C1 segment of cervical spinal cord (tissue), 14 donors: Measurements from ENCODE around the gene FUT6.
A peak's percentile ranks its signal among the peaks of the same experiment; 100 is the strongest.
"Not testable (repeated sequence)": the region's sequence is repeated elsewhere in the genome, so short reads cannot be mapped to it uniquely, and the experiment has no call there.

Source experiments
- DNase-seq, 14 donors: peaks; one replicate each; lab custom pipeline; 2025; lab: John Stamatoyannopoulos, UW

The FUT6 gene

GRCh38 chr19:5839065-5840017 is at the start of gene FUT6:
TSS of gene FUT6 (minus strand) at chr19:5839702. CDS start at chr19:5832567, 7,135 bp downstream.
- DNase-seq, result no peak

GRCh38 chr19:5884065-5884811 is 44.7 kb upstream of the FUT6 start:
- not testable (repeated sequence) for DNase-seq

GRCh38 chr19:5883157-5883873 is 43.8 kb upstream of the FUT6 start:
- not testable (repeated sequence) for DNase-seq

DNA sequence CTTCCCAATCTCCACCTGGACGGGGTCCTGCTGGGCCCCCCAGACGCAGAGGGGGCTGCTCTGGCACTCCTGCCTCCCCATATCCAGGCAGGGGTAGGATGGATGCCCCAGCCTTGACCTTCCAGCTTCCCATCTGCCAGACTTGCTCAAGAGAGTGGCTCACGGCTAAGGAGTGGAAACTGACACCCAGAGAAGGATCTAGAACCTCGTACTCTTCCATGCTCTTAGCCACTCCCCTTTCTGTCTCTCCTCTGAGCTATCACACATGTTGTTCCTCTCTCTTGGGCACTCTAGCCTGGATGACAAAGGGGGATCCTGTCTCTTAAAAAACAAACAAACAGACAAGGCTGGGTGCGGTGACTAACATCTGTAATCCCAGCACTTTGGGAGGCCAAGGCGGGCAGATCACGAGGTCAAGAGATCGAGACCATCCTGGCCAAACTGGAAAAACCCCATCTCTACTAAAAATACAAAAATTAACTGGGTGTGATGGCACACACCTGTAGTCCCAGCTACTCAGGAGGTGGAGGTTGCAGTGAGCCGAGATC is 43.0 kb upstream of the FUT6 start:
- no peak for DNase-seq

GRCh38 chr19:5881543-5882299 is 42.2 kb upstream of the FUT6 start:
- no peak for DNase-seq

DNA sequence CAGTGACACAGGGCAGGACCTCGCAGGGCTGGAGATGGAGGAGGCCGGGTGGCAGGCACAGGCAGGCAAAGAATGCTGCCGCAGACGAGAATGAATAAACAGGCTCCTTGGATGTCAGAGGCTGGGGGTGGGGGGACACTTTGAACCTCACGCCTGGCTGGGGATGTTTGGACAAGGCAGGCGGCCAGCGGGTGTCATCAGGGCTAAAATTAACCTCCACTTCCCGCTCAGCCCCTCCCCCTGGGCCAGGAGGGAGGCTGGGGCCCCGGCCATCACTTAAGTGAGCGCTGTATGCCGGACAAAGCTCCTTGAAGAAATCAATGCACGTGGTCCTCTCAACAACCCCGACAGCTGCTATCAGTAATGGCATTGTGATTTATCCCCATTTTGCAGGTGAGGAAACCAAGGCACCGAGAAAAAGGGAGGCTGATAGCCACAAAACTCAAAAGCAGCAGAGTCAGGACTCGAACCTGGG is 41.1 kb upstream of the FUT6 start:
- DNase-seq, result peak in 7 of 14 donors; percentile 2 to 68 (median 10)

DNA sequence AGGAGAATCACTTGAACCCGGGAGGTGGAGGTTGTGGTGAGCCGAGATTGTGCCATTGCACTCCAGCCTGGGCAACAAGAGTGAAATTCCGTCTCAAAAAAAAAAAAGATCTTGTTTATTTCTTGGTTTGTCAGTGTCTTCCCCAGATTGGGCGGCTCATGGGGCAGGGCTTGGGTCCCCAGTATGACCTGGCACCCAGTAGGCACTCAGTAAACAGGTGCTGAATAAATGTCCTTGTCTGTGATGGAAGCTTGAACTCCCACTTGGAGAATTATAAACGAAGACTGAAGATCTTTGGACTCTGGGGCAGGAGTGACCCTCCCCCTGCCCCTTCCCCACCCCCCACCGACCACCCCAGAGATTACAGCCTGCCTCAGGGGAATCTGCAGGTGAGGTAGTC is 40.7 kb upstream of the FUT6 start:
- no peak for DNase-seq

DNA sequence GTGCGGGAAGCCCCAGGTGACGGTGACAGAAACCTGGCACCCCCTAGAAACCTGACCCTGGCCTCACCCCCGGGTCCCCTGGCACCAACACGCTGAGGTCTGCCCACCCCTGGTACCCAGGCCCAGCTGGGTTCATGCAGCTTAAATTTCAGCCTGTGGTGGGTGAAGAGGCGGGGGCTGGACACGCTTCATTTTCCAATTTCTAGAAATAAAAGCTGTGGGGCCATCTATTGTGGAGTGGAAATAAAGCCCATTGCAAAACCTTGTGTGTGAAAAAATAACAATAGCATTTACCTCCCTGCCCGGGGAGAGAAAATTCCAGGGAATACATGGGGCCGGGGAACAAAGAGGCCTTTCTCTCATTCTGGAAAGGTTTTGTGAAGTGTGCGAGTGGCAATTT is 38.4 kb upstream of the FUT6 start:
- no peak for DNase-seq

DNA sequence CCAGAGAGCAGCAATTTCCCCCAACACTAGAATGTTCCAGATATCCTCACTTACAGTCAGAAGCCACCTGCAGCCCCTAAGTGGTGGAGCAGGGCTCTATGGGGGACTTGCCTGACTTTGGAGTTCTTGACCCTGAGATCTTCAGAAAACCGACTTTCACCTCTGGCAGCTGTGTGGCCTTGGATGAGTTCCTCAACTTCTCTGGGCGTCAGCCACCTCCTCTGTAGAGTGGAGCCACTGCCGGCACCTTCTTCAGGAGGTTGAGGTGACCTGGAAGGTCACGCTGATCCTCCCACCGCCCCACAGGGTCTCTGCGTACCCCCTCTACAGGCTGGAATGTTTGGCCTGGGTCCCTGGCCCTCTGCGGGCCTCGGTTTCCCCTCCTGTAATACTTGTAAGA is 37.9 kb upstream of the FUT6 start:
- no peak for DNase-seq

- DNase-seq, result not testable (repeated sequence)
These were observed 35.0 kb upstream of the FUT6 start for GRCh38 chr19:5874496-5874895.

DNA sequence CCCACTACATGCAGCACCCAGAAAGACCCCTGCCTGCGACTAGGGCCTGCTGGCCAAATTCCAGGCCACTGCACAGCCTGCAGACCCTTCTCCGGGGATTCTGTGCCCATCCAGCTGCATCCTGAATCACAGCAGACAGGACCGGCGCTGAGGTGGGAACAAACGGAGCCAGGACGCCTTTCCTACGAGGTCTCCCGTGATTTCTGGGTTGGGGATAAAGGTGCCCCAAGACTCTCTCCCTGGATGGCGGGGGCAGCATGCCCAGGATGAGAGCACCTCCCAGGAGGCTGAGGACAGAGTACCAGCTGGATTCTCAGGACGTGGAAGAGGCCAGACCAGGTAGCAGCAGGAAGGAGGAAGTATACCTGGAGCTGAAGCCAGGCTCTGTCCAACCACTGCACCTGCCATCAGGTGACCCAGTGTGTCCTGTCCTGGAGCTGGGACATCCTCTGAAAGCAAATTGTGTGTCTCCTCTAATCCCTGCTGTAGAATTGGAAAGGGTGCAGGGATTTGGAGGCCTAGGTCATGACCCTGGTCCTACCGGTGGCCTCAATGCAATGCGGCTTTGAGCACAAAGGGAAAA is 34.2 kb upstream of the FUT6 start:
- DNase-seq, result no peak

DNA sequence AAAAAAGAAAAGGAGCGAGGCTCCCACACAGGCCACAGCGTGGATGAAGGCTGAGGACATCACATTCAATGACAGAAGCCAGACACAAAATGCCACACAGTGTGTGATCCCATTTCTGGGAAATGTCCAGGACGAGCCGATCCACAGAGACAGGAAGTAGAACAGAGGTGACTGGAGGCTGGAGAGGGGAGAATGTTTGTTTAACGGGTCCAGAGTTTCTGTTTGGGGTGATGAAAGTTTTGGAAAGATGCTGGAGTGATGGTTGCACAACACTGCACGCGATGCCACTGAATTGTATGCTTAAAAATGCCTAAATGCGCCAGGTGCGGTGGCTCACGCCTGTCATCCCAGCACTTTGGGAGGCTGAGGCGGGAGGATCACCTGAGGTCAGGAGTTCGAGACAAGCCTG is 31.5 kb upstream of the FUT6 start:
- no peak for DNase-seq

- no peak for DNase-seq
These were observed 28.0 kb upstream of the FUT6 start for GRCh38 chr19:5867201-5868136.

DNA sequence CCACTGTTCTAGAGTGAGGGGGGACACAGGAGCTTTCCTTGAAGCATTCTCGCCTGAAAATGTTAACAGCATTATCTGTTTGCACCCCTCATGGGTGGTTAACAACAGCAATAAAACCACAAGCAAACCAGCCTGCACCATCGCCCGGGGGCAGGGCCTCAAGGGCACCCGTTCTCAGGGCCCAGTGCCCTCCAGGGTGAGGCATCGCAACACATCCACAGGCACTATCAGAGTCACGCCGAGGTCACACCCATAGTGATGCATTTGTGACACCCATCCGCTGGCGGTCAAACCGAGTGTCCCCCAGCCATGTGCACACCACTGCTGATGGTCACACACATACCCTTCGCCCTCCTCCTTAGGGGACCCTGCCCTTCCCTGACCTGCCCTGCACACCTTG is 26.3 kb upstream of the FUT6 start:
- no peak for DNase-seq

DNA sequence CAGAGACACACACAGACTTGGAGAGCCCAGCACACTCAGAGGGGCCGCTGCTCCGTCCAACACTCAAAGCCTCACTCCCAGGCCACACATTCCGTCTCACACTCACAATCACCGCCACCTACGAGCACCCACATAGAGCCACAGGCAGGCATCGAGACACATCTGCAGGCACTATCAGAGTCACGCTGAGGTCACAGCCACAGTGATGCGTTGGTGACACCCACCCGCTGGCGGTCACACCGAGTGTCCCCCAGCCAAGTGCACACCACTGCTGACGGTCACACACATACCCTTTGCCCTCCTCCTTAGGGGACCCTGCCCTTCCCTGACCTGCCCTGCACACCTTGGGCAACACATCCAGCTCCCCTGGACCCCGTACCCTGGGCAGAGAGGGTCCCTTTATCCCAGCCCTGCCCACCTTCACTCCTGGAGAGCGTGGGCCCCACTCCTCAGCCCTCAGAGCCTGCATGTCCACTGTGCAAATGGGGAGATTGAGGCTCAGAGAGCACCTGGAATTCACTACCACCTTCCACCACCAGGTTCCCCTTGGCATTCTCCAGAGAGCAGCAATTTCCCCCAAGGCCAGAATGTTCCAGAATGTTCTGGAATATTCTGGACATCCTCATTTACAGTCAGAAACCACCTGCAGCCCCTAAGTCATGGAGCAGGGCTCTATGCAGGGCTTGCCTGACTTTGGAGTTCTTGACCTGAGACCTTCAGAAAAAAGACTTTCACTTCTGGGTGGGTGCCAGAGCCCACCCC is 25.4 kb upstream of the FUT6 start:
- no peak for DNase-seq

DNA sequence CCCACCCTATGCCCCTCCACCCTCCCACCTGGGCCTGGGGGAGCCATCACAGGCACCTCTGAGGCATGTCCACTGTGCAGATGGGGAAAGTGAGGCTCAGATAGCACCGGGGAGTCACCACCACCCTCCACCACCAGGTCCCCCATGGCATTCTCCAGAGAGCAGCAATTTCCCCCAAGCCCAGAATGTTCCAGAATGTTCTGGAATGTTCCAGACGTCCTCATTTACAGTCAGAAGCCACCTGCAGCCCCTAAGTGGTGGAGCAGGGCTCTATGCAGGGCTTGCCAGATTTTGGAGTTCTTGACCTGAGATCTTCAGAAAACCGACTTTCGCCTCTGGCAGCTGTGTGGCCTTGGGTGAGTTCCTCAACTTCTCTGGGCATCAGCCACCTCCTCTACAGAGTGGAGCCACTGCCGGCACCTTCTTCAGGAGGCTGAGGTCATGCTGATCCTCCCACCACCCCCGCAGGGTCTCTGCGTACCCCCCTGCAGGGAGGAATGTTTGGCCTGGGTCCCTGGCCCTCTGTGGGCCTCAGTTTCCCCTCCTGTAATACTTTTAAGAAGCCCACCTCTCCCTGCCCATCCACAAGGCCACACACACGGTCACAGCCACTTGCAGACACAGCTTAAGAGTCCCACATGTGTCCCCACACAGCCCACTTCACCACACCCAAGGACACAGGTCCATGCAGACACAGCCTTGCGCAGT is 24.7 kb upstream of the FUT6 start:
- no peak for DNase-seq

- no peak for DNase-seq
These were observed 23.6 kb upstream of the FUT6 start for GRCh38 chr19:5863030-5863665.
